Activated CD8-positive, alpha-beta T cell treated with anti-CD3 and anti-CD28 coated beads for 36 hours (primary cell): ENCODE results near the gene ACOT7. TPM values are rescaled to one million over a fixed set of nuclear protein-coding genes. Genes with fewer than 3 reads are reported as not detected.

Experiments used
- ATAC-seq: fragments of 200-7000 bp; cut with Tn5 transposase; one replicate; pipeline ENCODE4 v1.10.0; 2021; ENCODE audit warnings: mild to moderate bottlenecking, moderate library complexity
- CTCF ChIA-PET: fragments of 350-600 bp; sonication (Branson Sonifier 250); formaldehyde crosslinking; loops from one replicate; lab custom pipeline; 2021; ENCODE audit warnings: antibody characterized with exemption; lab: Charles Lee
- POLR2A ChIA-PET: fragments of 350-600 bp; sonication (Branson Sonifier 250); formaldehyde crosslinking; loops from one replicate; lab custom pipeline; 2021; ENCODE audit warnings: antibody characterized with exemption; lab: Charles Lee
- DNase-seq: peaks from one replicate; pipeline ENCODE4 v3.0.0-alpha.2; 2020
- H3K27ac Mint-ChIP-seq: one replicate; pipeline ENCODE4 v1.8.0; 2021; ENCODE audit warnings: mild to moderate bottlenecking, mixed read lengths
- H3K27me3 Mint-ChIP-seq: one replicate; pipeline ENCODE4 v1.8.0; 2021; ENCODE audit warnings: mixed read lengths
- H3K36me3 Mint-ChIP-seq: one replicate; pipeline ENCODE4 v1.8.0; 2021; ENCODE audit warnings: low read depth, mixed read lengths
- H3K4me1 Mint-ChIP-seq: one replicate; pipeline ENCODE4 v1.8.0; 2021; ENCODE audit warnings: low read depth, mixed read lengths
- H3K4me3 Mint-ChIP-seq: one replicate; pipeline ENCODE4 v1.8.0; 2021; ENCODE audit warnings: mild to moderate bottlenecking, moderate library complexity, mixed read lengths
- H3K9me3 Mint-ChIP-seq: one replicate; pipeline ENCODE4 v1.8.0; 2021; ENCODE audit warnings: mixed read lengths
- intact Hi-C: fragments of 100-400 bp; cut with micrococcal nuclease; formaldehyde crosslinking; loops from one replicate; pipeline ENCODE4 v1.10.0; 2022
- total RNA-seq, 2 experiments: library from RNA; stranded (reverse); gene quantifications; one replicate each; pipeline ENCODE4 v1.2.3, GENCODE V29; 2021
- TF ChIP-seq, protein P1 (sequence below): fragments of 200-600 bp; IDR thresholded peaks from one replicate; pipeline ENCODE4 v1.8.0; 2022; ENCODE audit warnings: antibody characterized with exemption, mild to moderate bottlenecking

The ACOT7 gene
- total RNA-seq, 2 experiments from 2014 or later = 80.4 to 86.7 TPM

- TF ChIP-seq, protein P1, sequence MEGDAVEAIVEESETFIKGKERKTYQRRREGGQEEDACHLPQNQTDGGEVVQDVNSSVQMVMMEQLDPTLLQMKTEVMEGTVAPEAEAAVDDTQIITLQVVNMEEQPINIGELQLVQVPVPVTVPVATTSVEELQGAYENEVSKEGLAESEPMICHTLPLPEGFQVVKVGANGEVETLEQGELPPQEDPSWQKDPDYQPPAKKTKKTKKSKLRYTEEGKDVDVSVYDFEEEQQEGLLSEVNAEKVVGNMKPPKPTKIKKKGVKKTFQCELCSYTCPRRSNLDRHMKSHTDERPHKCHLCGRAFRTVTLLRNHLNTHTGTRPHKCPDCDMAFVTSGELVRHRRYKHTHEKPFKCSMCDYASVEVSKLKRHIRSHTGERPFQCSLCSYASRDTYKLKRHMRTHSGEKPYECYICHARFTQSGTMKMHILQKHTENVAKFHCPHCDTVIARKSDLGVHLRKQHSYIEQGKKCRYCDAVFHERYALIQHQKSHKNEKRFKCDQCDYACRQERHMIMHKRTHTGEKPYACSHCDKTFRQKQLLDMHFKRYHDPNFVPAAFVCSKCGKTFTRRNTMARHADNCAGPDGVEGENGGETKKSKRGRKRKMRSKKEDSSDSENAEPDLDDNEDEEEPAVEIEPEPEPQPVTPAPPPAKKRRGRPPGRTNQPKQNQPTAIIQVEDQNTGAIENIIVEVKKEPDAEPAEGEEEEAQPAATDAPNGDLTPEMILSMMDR = no peak
- POLR2A ChIA-PET = no interaction called here
- no peaks in the 10 kb centered on the region for H3K36me3 Mint-ChIP-seq
These were observed 15.5 kb upstream of the ACOT7 start for GRCh38 chr1:6409053-6409452.

GRCh38 chr1:6408023-6408422 is 14.5 kb upstream of the ACOT7 start:
- CTCF ChIA-PET = interaction anchor here (1.2 to 7.8 kb wide), 6 partner anchors 11 to 161 kb away, joined by 3 to 83 read pairs (median 34); partner anchors contain the start of gene HES2
- H3K27ac Mint-ChIP-seq = no peak overlapping the region
- no peaks in the 10 kb centered on the region for H3K4me1 Mint-ChIP-seq
- no peaks in the 10 kb centered on the region for H3K9me3 Mint-ChIP-seq
- TF ChIP-seq, protein P1 = no peak
- POLR2A ChIA-PET = no interaction called here
- DNase-seq = no peak
- H3K4me3 Mint-ChIP-seq = no peak overlapping the region
- no peaks in the 10 kb centered on the region for H3K36me3 Mint-ChIP-seq
- ATAC-seq = no peak
- H3K27me3 Mint-ChIP-seq = peaks cover 7% of the 10 kb centered on the region
- intact Hi-C loops = no loop called here

More at GRCh38 chr1:6409053-6409452, 15.5 kb upstream of the ACOT7 start:
- ATAC-seq (no peak), DNase-seq (no peak)
- intact Hi-C loops = no loop called here
- Mint-ChIP-seq H3K27me3 (peaks cover 11% of the 10 kb centered on the region), H3K4me1 (no peaks in the 10 kb centered on the region), H3K9me3 (no peaks in the 10 kb centered on the region), H3K27ac (no peak overlapping the region), H3K4me3 (no peak overlapping the region)
- CTCF ChIA-PET = interaction anchor here (0.6 to 7.8 kb wide), 5 partner anchors 9 to 162 kb away, joined by 3 to 83 read pairs (median 6); no protein-coding TSS in a partner anchor

GRCh38 chr1:6401673-6402072 is 8.1 kb upstream of the ACOT7 start:
- CTCF ChIA-PET = interaction anchor here (1.5 to 7.8 kb wide), 4 partner anchors 17 to 163 kb away, joined by 4 to 83 read pairs (median 42); partner anchors contain the start of gene HES2
- Mint-ChIP-seq H3K36me3 (no peaks in the 10 kb centered on the region), H3K27me3 (no peaks in the 10 kb centered on the region), H3K4me1 (no peaks in the 10 kb centered on the region), H3K4me3 (no peak overlapping the region), H3K27ac (no peak overlapping the region), H3K9me3 (no peaks in the 10 kb centered on the region)
- POLR2A ChIA-PET = interaction anchor here (0.7 kb wide), 1 partner anchor 155 kb away, joined by 3 read pairs; no protein-coding TSS in a partner anchor
- no peak for ATAC-seq
- intact Hi-C loops = no loop called here
- TF ChIP-seq, protein P1 = no peak
- no peak for DNase-seq

DNA sequence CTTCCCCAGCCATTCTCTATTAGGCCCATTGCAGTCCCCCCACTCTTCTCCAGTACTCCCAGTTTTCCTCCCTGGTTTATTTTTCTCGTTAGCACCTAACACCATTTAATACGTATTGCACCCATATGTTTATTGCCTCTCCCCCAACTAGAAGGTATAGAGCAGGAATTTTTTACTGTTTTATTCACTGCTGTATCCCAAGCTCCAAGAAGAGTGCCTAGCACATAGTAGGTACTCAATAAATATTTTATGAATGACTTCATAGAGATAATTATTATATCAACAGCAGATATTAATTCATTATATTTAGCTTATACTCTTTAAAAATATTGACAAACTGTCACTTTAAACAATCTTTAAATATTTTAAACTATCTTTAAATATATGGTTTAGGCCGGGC is 5.7 kb upstream of the ACOT7 start:
- Mint-ChIP-seq H3K27me3 (no peaks in the 10 kb centered on the region), H3K36me3 (no peaks in the 10 kb centered on the region), H3K4me3 (no peak overlapping the region), H3K4me1 (peaks cover 9% of the 10 kb centered on the region), H3K27ac (no peak overlapping the region), H3K9me3 (no peaks in the 10 kb centered on the region)
- ChIA-PET CTCF (interaction anchor here (1.0 to 3.2 kb wide), 4 partner anchors 15 to 153 kb away, joined by 3 to 17 read pairs (median 4); no protein-coding TSS in a partner anchor), POLR2A (no interaction called here)
- intact Hi-C loops = loop anchor here (5.0 kb wide), 1 partner anchor 52 kb away; no protein-coding TSS in a partner anchor
- DNase-seq (no peak), ATAC-seq (no peak)
- TF ChIP-seq, protein P1 = no peak

DNA sequence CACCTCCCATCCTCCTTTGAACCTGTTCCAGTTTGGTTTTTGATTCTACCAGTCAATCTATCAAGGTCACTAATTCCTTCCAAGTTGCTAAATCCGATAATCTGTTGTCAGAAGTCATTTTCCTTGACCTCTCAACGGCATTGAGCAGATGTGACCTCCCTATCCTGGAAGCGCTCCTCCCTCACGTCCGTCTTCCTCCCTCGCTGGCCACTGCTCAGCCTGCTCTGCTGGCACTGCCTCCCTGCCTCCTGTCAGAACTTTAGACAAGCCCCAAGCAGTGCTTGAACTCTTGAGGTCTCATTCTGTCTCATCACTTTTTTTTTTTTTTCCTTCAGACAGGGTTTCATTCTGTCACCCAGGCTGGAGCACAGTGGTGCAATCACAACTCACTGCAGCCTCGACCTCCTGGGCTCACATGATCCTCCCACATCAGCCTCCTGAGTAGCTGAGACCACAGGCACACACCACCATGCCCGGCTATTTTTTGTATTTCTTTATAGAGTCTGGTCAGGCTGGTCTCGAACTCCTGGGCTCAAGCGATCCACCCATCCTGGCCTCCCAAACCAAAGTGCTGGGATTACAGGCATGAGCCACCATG is 4.4 kb upstream of the ACOT7 start:
- H3K4me3 Mint-ChIP-seq = no peak overlapping the region
- no peaks in the 10 kb centered on the region for H3K36me3 Mint-ChIP-seq
- no peaks in the 10 kb centered on the region for H3K9me3 Mint-ChIP-seq
- H3K27ac Mint-ChIP-seq = no peak overlapping the region
- no peaks in the 10 kb centered on the region for H3K27me3 Mint-ChIP-seq
- no peak for ATAC-seq
- DNase-seq = no peak
- ChIA-PET POLR2A (interaction anchor here (1.3 kb wide), 1 partner anchor 36 kb away, joined by 5 read pairs; no protein-coding TSS in a partner anchor), CTCF (interaction anchor here (2.7 to 3.2 kb wide), 2 partner anchors 50 to 151 kb away, joined by 13 to 17 read pairs; no protein-coding TSS in a partner anchor)
- TF ChIP-seq, protein P1 = no peak
- intact Hi-C loops = loop anchor here (5.0 kb wide), 1 partner anchor 51 kb away; no protein-coding TSS in a partner anchor
- H3K4me1 Mint-ChIP-seq = peaks cover 14% of the 10 kb centered on the region
